A549 (cell line): ENCODE data around the gene RNF13.

Source experiments
- EHMT2 ChIP-seq: fragments of 200-600 bp; sonication (generic); IDR thresholded peaks from 2 replicates; pipeline ENCODE4 v1.6.1; 2016; ENCODE audit warnings: antibody characterized with exemption, low read depth, mild to moderate bottlenecking, moderate library complexity
- EP300 ChIP-seq, 2 experiments: fragments of >200 bp; sonication (Bioruptor Twin); formaldehyde crosslinking; IDR thresholded peaks; 2 replicates in 1 of 2; 3 replicates in 1 of 2; pipeline ENCODE4 v1.6.1; 2016 to 2017
- JUN ChIP-seq, 2 experiments: fragments of >200 bp; sonication (Bioruptor Twin); formaldehyde crosslinking; IDR thresholded peaks; 2 replicates in 1 of 2; 3 replicates in 1 of 2; pipeline ENCODE4 v1.6.1; 2016 to 2017
- POLR2A ChIP-seq: IDR thresholded peaks from 2 replicates; pipeline ENCODE4 v1.6.1; 2012; ENCODE audit warnings: mild to moderate bottlenecking, low read length
- POLR2AphosphoS2 ChIP-seq: conservative IDR thresholded peaks from 2 replicates; pipeline ENCODE4 v1.6.1; 2012; ENCODE audit warnings: low read length, improper control_type of control experiment, inconsistent platforms
- SREBF2 ChIP-seq: fragments of 450-650 bp; IDR thresholded peaks from 2 replicates; pipeline ENCODE4 v1.6.1; 2014; ENCODE audit warnings: mild to moderate bottlenecking, moderate library complexity
- TF ChIP-seq, protein P1 (sequence below): fragments of >200 bp; sonication (Bioruptor Twin); formaldehyde crosslinking; IDR thresholded peaks from 3 replicates; pipeline ENCODE4 v1.5.1; 2016

DNA sequence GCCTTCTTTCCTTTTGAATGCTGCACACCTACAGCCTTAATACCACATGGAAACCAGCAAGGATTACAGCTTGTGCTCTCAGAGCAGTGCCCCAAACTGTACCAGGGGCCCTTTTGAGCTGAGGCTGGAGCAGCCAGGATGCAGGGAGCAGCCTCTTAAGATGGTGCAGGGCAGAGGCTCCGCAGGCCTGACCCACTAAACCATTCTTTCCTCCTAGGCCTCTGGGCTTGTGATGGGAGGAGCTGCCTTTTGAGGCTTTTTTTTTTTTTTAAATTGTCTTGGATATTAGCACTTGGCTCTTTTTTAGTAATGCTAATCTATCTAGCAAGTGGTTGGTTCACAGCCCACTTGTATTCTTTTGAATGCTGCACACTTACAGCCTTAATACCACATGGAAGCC, 120.0 kb downstream of the RNF13 start:
- TF ChIP-seq, protein P1, sequence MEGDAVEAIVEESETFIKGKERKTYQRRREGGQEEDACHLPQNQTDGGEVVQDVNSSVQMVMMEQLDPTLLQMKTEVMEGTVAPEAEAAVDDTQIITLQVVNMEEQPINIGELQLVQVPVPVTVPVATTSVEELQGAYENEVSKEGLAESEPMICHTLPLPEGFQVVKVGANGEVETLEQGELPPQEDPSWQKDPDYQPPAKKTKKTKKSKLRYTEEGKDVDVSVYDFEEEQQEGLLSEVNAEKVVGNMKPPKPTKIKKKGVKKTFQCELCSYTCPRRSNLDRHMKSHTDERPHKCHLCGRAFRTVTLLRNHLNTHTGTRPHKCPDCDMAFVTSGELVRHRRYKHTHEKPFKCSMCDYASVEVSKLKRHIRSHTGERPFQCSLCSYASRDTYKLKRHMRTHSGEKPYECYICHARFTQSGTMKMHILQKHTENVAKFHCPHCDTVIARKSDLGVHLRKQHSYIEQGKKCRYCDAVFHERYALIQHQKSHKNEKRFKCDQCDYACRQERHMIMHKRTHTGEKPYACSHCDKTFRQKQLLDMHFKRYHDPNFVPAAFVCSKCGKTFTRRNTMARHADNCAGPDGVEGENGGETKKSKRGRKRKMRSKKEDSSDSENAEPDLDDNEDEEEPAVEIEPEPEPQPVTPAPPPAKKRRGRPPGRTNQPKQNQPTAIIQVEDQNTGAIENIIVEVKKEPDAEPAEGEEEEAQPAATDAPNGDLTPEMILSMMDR = no peak
- no peak for TF ChIP-seq EP300 (IDR thresholded peaks at IDR 0.05)
- TF ChIP-seq JUN (IDR thresholded peaks at IDR 0.05) = no peak
- TF ChIP-seq EHMT2 = no peak
- TF ChIP-seq POLR2AphosphoS2 = no peak
- no peak for TF ChIP-seq POLR2A
- no peak for TF ChIP-seq SREBF2
